ENCODE measurements around the gene BBIP1. TPM values are rescaled to one million over a fixed set of nuclear protein-coding genes. Genes with fewer than 3 reads are reported as not detected.
A peak's percentile ranks its signal among the peaks of the same experiment; 100 is the strongest.

The BBIP1 gene
- total and polyA plus RNA-seq, 9 of the 15 experiments (the other 6 are each of a cell fraction or from before 2014, with no cell fraction given) = 5.2 to 31.0 (median 19.4) TPM

- TF ChIP-seq ZNF407 (IDR thresholded peaks at IDR 0.05; ENCODE audit: low read depth) (no peak), HDAC1 (IDR thresholded peaks at IDR 0.05) (no peak), CEBPG (CRISPR knock-in tag; IDR thresholded peaks at IDR 0.05) (no peak), CEBPG (tag; conservative IDR thresholded peaks at IDR 0.05 in 1 of 2, IDR thresholded peaks at IDR 0.05 in 1 of 2) (peak in 1 of 2 experiments; percentile 83; a peak in 2 of 4 replicates), ZZZ3 (IDR thresholded peaks at IDR 0.05) (no peak), ZNF79 (CRISPR knock-in tag; IDR thresholded peaks at IDR 0.05; ENCODE audit: low read depth) (no peak), TAF15 (IDR thresholded peaks at IDR 0.05; ENCODE audit: low read depth, low read length) (no peak), NCOA4 (IDR thresholded peaks at IDR 0.05; ENCODE audit: partially characterized antibody) (no peak), OTX1 (CRISPR knock-in tag; IDR thresholded peaks at IDR 0.05) (no peak), NRF1 (conservative IDR thresholded peaks at IDR 0.05 in 1 of 2, IDR thresholded peaks at IDR 0.05 in 1 of 2) (no peak), C11orf30 (IDR thresholded peaks at IDR 0.05; ENCODE audit: low read depth) (no peak), SMARCB1 (IDR thresholded peaks at IDR 0.05; ENCODE audit: insufficient read length, low read depth) (no peak), ZNF174 (CRISPR knock-in tag; IDR thresholded peaks at IDR 0.05) (no peak)
- TF ChIP-seq, protein P1, sequence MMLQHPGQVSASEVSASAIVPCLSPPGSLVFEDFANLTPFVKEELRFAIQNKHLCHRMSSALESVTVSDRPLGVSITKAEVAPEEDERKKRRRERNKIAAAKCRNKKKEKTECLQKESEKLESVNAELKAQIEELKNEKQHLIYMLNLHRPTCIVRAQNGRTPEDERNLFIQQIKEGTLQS (IDR thresholded peaks at IDR 0.05) = peak; percentile 55
- TF ChIP-seq, protein P1 (CRISPR knock-in tag; conservative IDR thresholded peaks at IDR 0.05) = no peak
- TF ChIP-seq, protein P2, sequence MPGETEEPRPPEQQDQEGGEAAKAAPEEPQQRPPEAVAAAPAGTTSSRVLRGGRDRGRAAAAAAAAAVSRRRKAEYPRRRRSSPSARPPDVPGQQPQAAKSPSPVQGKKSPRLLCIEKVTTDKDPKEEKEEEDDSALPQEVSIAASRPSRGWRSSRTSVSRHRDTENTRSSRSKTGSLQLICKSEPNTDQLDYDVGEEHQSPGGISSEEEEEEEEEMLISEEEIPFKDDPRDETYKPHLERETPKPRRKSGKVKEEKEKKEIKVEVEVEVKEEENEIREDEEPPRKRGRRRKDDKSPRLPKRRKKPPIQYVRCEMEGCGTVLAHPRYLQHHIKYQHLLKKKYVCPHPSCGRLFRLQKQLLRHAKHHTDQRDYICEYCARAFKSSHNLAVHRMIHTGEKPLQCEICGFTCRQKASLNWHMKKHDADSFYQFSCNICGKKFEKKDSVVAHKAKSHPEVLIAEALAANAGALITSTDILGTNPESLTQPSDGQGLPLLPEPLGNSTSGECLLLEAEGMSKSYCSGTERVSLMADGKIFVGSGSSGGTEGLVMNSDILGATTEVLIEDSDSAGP (CRISPR knock-in tag; IDR thresholded peaks at IDR 0.05) = no peak
These were observed 37.1 kb downstream of the BBIP1 start (continued) for GRCh38 chr10:110881905-110882304.

All from K562 (cell line).